ENCODE measurements around the gene AGPAT3.
"Not testable (repeated sequence)": the region's sequence is repeated elsewhere in the genome, so short reads cannot be mapped to it uniquely, and the experiment has no call there.

Gene AGPAT3, protein sequence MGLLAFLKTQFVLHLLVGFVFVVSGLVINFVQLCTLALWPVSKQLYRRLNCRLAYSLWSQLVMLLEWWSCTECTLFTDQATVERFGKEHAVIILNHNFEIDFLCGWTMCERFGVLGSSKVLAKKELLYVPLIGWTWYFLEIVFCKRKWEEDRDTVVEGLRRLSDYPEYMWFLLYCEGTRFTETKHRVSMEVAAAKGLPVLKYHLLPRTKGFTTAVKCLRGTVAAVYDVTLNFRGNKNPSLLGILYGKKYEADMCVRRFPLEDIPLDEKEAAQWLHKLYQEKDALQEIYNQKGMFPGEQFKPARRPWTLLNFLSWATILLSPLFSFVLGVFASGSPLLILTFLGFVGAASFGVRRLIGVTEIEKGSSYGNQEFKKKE

DNA sequence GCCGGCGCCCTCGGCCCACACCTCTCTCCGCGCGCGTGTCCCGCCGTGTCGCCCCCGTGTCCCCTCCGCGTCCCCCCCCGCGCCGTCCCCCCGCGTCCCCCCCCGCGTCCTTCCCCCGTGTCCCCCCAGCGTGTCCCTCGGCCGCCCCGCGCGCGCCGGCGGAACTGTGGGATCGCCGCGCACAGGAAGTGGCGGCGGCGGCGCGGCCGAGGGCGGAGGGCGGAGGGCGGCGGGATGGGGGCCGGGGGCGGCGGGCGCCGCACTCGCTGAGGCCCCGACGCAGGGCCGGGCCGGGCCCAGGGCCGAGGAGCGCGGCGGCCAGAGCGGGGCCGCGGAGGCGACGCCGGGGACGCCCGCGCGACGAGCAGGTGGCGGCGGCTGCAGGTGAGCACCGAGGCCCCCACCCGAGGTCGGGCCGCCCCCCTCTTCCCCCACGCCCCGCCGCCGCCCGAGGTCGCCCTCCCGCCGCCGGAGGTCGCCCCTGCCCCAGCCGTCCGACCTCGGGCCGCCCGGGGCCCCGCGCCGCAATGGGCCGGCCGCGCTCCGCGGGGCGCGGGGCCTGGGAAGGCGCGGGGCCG lies at the start of gene AGPAT3:
TSS of gene AGPAT3 (plus strand) at position 262 of the 578 bp plus-strand sequence. CDS start 94,459 bp downstream, outside the sequence.
- peak in 1 of 3 donors; percentile 26 for DNase-seq (ENCODE audit: low read depth in 2 of 3, low spot score in 1 of 3)

DNA sequence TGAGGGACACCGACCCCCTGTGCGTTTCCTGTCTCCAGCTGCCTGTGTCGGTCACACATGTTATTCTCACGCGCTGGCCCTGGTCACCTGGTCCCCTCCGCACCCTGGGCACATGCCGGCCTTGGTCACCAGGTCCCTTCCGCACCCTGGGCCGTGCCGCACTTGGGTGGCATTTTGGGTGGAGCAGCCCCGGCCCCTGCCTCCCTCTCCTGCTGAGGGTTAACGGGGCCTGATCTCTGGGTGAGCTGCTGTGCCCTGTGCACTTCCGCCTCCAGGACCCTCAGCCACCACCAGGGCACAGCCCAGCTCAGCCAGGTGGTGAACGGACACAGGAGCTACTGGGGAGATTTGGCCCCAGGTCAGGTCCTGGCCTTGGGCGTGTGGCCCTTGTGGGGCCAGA lies 49.0 kb upstream of the AGPAT3 start:
- no peak for DNase-seq (ENCODE audit: low read depth in 2 of 3, low spot score in 1 of 3)

DNA sequence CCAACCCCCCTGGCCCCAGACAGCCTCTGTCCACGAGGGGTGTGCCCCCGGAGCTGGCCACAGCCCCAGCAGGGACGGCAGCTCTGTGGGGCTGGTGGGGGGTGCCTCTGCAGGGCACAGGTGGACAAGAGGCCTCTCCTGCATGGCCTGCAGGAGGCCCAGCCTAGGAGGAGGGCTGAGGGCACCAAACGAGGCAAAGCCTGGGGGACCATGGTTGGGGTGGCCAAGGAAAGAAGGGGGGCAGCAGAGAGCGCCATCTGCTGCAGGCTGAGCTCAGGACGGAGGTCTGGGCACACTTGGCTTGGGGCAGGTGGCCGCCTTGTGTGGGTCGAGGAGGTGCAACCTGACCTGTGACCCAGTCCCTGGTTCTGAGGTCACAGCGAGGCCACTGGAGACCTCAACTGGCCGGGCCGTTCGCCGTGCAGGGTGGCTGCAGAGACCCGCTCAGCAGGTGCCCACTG lies 48.4 kb upstream of the AGPAT3 start:
- no peak for DNase-seq (ENCODE audit: low read depth in 2 of 3, low spot score in 1 of 3)

DNA sequence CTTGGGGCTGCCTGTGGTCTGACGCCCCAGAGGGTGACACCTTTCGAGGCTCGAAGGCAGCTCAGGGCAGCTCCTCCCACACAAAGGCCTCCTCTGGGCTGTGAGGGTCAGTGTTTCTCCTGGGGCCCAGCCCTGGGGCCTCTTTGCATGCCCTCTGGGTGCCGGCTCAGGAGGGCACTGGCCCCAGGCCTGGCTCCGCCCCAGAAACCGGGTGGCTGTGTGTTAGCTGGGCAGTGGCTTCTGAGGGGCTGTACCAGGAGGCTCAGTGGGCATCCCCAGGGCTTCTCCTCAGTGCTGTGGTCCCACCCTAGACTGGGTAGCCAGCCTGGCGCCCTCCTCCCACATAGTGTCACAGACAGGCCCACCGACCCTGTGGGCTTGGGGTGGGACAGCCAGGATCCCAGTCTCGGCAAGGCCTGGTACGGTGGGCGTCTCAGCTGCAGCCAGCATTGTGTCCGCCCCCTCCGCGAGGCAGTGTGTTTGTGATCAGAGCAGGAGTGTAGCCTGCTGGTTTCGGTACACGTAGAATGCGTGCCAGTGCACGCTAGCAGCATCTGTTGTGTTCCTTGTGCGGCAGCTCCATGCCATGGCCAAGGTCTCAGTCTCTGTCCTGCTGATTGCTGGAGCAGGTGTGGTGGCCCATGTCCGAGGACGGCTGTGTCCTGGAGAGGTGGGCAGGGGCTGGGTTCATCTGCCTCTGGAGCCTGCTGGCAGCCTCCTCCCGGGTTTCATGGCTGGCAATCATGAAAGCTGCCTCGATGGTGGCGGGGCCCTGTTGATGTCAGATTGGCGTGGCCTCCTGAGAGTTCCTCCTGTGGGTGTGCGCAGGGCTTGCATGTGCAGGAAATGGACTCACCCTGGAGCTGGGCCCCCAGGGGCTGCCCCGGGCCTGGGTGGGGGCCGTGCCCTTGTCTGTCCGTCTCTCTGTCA lies 47.6 kb upstream of the AGPAT3 start:
- no peak for DNase-seq (ENCODE audit: low read depth in 2 of 3, low spot score in 1 of 3)

DNA sequence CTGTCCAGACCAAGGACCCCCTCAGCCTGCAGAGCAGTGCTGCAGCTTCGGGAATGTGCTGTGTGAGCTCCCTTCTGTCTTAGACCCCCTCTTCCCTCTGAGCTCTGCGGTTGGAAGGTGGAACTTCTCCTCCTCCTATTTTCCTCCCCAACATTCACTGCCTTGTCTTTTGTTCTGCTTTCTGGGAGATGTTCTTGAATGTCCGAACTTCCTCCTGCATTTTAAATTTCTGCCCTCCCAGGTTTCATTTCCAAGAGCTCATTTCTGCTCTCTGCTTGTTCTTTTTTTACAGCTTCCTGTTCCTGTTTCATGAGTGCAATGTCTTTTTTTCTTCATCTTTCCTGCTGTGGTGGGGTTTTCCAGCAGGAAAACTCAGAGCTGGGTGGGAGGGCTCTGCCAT lies 46.3 kb upstream of the AGPAT3 start:
- no peak for DNase-seq (ENCODE audit: low read depth in 2 of 3, low spot score in 1 of 3)

DNA sequence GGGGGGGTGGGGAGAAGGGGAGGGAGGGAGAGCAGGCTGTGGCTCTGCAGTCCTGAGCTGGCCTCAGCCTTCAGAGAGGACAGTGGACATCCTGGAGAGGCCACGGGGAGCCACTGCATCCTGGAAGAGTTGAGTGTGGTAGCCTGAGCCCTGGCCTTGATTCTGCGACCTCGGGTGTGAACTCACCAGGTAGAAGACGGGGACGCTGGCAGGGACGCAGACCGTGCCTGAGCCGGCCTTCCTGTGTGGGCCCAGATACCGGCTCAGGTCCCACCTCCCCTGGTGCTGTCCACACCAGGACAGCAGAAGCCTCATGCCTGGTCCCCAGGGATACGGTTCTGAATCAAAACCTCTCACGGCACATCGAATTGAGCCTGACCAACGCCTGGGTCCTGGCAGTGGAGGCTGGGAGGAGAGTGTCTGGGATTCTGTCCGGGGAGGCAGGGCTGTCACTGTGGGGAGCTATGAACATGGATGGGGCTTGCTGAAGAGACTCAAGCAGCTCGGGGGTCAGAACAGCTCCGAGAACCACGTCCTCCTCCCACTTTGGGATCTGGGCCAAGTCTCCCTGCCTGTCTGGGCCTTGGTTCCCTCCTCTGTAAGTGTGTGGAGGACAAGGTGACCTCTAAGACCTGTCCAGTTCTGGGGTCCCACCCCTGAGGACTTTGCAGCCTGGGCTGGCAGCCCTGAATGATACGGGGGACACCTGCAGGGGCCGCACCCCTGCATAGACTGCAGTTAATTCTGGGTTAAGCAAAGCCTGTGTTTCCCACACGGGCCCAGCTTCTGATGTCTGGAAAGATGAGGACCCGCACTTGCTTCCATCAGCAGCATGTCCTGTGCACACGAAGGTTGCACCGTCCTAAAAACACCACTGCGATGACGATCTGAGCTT lies 45.3 kb upstream of the AGPAT3 start:
- DNase-seq (ENCODE audit: low read depth in 2 of 3, low spot score in 1 of 3), result no peak

DNA sequence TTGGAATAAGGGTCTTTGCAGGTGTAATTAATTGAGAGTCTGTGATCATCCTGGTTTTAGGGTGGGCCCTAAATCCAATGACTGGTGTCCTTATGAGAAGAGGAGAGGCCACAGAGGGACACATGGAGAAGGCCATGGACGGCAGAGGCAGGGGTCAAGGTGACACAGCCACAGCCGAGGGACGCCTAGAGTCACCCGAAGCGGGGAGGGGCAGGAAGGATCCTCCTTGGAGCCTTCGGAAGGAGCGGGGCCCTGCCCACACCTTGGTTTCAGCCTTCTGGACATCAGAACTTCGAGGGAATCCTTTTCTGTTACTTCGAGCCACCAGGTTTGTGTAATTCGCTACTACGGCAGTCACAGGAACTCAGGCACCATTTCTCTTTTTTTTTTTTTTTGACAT lies 44.6 kb upstream of the AGPAT3 start:
- DNase-seq (ENCODE audit: low read depth in 2 of 3, low spot score in 1 of 3), result no peak

DNA sequence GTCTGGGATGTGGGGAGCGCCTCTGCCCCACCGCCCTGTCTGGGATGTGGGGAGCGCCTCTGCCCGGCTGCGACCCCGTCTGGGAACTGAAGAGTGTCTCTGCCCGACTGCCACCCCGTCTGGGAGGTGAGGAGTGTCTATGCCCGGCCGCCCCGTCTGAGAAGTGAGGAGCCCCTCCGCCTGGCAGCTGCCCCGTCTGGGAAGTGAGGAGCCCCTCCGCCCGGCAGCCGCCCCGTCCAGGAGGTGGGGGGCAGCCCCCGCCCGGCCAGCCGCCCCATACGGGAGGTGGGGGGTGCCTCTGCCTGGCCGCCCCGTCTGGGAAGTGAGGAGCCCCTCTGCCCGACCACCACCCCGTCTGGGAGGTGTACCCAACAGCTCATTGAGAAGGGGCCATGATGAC lies 42.9 kb upstream of the AGPAT3 start:
- DNase-seq (ENCODE audit: low read depth in 2 of 3, low spot score in 1 of 3), result not testable (repeated sequence)

DNA sequence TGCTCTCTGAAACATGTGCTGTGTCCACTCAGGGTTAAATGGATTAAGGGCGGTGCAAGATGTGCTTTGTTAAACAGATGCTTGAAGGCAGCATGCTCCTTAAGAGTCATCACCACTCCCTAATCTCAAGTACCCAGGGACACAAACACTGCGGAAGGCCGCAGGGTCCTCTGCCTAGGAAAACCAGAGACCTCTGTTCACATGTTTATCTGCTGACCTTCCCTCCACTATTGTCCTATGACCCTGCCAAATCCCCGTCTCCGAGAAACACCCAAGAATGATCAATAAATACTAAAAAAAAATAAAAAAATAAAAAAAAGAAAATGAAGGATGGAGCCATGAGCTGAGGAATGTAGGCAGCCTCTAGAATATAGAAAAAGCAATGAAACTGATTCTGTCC lies 42.3 kb upstream of the AGPAT3 start:
- DNase-seq (ENCODE audit: low read depth in 2 of 3, low spot score in 1 of 3), result not testable (repeated sequence)

DNA sequence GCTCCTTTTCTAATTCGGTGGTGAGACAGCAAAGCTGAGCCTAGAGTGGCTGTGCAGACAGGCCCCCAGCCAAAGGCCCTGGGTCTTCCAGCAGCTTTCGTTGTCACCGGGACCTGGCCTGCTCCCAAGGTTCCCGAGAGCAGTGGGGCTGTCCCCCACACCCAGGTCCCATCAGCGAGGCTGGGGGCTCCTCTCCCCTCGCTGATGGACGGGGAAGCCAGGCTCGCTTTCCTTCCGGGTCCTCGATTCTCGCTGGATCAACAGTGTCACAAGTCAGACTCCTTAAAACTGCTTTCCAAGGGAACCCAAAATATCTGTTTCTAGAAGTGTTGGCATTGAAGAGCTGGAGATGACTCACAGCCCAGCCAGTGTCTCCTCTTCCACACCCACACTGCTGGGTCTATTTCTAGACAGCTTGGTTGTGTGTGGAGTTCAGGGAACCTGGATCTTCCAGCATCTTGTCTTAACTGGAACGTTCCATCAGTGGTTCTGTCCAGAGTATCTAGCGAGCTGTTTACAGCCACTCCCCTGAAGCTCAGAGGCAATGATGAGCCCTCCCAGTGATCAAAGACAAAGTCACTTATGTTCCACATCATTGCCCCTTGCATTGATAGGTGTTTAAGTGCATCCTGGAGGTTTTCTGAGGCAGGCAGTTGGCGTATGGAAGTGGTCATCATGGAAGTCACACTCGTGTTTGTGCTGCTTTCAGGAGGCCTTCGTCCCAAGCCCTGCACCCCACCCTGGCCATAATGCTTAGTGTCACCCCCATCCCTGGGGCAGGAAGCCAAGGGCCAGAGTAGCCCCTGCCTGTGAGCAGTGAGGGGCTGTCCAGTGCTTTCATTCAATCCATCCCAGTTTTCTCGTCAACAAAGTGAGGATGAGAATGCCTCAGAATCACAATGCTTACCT lies 40.4 kb upstream of the AGPAT3 start:
- DNase-seq (ENCODE audit: low read depth in 2 of 3, low spot score in 1 of 3), result no peak

DNA sequence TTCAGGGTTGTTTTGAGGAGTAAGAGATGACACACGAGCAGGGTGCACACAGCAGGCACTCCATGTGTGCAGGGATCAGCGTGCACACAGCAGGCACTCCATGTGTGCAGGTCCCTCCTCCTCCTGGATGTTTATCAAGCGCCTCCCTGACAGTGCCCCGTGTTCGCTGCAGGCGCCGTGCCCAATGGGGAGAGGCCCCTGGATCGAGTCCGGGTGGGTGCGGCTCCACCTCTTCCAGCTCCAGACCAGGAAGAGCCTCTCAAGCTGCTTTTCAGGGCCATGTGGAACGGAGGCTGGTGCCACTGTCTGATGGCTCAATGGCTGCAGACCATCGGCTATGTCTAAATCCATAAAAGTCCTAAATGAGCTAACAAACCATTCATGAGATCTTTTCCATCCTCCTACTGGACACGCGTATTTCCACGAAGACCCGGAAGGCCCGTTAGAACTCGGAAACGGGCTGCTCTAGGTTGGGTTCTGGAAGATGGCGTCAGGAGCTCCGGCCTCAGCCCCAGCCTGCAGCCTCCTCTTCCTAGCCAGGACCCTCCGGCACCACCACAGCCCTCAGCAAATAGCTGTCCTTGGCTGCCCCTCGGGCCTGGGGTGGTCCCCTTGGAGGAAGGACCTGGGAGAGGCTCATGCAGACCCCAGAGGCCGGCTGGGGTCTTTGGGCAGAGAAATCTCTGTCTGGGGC lies 39.6 kb upstream of the AGPAT3 start:
- no peak for DNase-seq (ENCODE audit: low read depth in 2 of 3, low spot score in 1 of 3)

DNA sequence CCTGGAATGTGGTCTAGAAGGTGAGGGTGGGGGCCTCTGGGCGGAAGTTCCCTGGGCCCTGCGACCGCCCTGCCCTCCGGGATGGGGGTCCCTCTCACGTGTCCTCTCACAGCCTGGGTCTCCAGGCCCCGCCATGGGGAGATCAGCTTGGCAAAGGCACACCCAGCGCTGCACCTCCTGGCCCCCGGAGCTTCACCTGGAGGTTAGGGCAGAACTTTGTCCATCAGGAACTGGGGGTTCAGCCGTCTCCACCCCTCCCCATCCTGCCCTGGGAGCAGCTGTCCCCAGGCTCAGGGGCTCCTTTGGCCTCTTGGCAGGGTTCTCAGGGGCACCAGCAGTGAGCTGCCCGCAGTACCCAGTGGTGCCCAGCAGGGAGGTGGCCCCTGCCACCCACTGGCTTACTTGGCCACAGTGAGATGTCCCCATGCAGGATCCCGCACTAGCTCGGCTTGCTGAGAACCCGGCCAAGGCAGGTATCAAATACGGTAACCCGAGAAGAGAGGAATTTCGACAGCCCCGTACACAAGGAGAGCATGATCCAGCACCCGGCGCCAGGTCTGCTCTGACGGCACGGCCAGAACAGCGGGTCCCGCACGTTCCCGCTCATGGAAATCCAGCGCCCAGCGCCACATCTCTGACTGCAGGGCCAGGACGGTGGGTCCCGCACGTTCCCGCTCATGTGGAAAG lies 38.9 kb upstream of the AGPAT3 start:
- no peak for DNase-seq (ENCODE audit: low read depth in 2 of 3, low spot score in 1 of 3)

DNA sequence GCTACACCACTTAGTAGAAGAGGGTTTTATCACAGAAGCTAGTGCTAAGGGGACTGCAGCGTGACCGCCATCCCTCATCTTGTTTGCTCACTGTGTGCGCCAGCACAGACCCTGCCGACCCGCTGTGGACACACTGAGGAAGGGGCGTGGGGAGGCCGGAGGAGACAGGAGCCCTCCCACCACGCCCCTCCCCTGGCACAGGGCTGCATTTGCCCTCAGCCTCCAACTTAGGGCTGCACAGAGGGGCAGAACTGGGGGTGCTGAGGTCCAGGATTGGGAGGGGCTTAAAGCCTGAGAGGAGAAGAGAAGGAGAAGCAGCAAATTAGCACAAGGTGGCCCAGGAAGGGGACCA lies 38.4 kb upstream of the AGPAT3 start:
- no peak for DNase-seq (ENCODE audit: low read depth in 2 of 3, low spot score in 1 of 3)

DNA sequence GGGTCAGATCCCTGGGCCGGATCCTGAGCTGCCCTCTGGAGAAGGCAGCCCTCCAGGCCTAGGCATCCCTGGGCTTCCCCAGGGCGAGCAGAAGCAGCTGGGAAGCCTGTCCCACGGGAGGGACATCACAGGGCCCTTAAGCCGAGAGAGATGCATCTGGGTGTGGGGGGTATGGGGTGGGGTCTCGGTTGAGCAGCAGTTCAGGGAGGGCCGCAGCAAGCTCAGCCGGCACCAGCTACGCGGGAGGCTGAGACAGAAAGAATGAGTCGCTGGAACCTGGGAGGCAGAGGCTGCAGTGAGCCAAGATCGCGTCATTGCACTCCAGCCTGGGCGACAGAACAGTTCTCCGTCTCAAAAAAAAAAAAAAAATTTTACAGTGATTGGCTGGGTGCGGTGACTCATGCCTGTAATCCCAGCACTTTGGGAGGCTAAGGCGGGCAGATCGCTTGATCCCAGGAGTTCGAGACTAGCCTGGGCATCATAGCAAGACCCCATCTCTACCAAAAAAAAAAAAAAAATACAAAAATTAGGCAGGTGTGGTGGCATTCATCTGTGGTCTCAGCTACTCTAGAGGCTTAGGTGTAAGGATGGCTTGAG lies 37.9 kb upstream of the AGPAT3 start:
- DNase-seq (ENCODE audit: low read depth in 2 of 3, low spot score in 1 of 3), result no peak

DNA sequence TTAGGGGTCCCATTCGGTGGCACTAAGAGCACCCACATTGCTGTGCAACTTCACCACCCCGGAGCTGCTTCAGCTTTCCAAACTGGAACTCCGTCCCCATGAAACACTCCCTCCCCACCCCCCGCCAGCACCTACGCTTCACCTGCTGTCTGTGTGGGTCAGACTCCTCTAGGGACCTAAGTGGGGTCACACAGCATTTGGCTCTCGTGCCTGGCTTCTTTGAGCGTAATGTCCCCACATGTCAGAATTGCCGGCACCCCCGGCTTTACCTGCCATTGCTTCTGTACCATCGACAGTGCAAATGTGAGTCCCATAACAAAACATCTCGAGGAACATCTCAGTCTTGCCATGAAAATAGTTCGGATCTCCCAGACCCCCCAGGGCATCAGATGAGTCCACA lies 35.9 kb upstream of the AGPAT3 start:
- no peak for DNase-seq (ENCODE audit: low read depth in 2 of 3, low spot score in 1 of 3)

DNA sequence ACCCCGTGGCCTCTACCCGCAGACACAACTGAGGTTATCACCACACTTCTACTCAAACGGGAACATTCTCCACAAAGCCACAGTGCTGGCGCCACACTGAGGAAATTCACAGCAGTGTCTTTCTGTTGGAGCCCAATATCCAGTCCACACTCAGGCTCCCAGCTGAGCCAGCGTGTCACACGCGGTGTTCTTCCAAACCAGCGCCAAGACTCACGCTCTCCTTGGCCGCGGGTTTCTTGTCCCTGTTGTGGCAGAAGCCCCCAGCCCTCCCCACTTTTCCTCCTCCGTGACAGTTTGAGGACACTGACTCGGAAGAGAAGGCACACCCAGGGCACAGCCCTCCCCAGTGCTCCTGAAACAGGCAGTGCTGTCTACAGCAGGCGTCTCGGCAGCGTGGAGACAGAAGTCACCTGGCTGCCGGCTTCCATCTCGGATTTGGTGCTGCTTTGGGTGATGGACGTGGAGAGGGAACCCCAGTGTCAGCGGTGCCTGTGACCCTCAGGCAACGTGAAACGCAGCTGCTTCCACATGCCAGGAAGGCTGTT lies 35.4 kb upstream of the AGPAT3 start:
- DNase-seq (ENCODE audit: low read depth in 2 of 3, low spot score in 1 of 3), result no peak

DNA sequence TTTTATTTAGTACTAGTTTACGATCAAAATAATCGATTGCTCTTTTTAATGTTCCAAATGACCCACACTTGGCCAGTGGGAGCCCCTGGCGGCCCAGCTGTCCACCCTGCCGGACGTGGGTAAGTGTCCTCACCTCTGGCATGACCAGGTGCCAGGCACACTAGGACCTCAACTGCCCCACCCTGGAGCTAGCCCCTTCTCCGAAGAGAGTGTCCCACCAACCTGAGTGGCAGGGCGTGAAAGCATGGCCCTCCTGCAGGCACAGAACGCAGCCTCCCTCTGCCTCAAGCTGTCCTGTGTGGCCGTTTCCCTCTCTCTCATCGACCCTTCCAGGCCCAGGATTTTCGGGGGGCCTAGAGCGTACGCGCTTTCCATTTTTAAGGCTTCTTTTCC lies 32.9 kb upstream of the AGPAT3 start:
- DNase-seq (ENCODE audit: low read depth in 2 of 3, low spot score in 1 of 3), result no peak

DNA sequence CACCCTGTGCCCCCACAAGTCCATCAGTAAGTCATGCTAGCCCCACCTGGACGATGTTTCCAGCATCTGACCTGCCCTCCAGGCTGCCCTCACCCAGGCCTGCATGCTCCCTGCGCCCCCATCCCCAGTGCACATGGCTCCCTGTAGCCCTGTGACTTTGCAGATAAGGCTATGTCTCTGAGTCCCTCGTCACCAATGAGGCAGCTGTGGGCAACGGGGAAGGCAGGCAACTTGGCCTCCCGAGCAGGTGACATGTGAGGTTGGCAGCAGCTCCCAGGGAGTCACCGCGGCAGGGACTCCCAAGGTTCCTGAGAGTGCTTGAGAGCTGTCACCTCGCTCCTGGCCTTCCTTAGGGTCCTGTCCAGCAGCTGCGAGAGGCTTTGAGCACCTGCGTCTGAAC lies 32.4 kb upstream of the AGPAT3 start:
- no peak for DNase-seq (ENCODE audit: low read depth in 2 of 3, low spot score in 1 of 3)
